HG02642 (cell line): ENCODE data around the gene XRRA1.
"Not testable (repeated sequence)": the region's sequence is repeated elsewhere in the genome, so short reads cannot be mapped to it uniquely, and the experiment has no call there.

Source experiments
- ATAC-seq: cut with Tn5 transposase; IDR thresholded peaks from one replicate; pipeline ENCODE4 v1.9.1; 2021; ENCODE audit warnings: mild to moderate bottlenecking; ENCODE audit not compliant: unreplicated experiment, poor library complexity

XRRA1 gene

DNA sequence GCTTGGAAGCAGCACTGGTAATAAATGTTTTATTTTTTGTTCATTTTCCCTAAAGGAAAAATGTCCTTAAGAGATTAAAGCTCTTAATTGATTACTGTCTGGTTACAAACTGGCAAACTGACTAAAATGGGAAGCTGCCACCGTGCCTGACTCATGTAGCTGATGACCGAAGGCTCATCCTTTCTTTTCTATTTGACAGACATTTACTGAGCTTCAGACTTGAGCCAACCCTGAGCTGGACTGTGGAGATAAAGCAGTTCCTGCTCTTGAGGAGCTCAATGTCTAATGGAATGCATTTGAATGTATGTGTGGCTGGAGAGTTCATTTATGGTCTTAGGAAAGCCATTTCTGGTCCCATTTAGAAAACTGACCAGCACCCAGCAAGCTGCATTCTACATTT is 108.9 kb downstream of the XRRA1 start:
- no peak for ATAC-seq

GRCh38 chr11:74839446-74839845 is 109.4 kb downstream of the XRRA1 start:
- no peak for ATAC-seq

- ATAC-seq: no peak
Measured at GRCh38 chr11:74838188-74838587, 110.7 kb downstream of the XRRA1 start.

GRCh38 chr11:74837191-74837590 is 111.7 kb downstream of the XRRA1 start:
- no peak for ATAC-seq

DNA sequence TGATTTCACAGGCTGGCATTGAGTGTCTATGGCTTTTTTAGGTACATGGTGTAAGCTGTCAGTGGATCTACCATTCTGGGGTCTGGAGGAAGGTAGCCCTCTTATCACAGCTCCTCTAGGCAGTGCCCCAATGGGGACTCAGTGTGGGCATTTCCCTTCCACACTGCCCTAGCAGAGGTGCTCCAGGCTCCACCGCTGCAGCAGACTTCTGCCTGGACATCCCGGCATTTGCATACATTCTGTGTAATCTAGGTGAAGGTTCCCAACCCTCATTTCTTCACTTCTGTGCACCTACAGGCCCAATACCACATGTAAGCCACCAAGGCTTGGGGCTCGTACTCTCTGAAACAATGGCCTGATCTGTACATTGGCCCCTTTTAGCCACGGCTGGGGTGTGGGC is 122.0 kb downstream of the XRRA1 start:
- ATAC-seq: no peak

GRCh38 chr11:74825596-74825995 is 123.3 kb downstream of the XRRA1 start:
- ATAC-seq: not testable (repeated sequence)

GRCh38 chr11:74824285-74824982 is 124.5 kb downstream of the XRRA1 start:
- no peak for ATAC-seq

DNA sequence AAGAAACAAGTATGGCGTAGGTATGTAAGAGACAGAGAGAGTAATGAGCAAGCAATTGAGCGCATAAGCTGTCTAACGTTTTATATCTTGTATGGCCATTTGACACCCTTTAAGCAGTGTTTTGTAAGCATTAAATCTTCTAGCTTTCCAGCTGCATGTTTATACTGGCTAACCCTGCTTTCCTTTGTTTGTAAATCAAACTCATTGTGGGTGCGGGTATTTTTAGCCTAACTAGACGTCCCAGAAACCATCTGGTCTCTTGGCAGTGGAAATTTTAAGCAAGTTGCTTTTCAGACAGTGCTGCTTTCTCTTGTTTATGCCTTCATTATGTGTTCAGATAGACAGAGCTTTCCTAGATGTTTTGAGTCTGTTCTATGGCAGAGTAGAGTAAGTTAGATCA is 126.7 kb downstream of the XRRA1 start:
- ATAC-seq: no peak

GRCh38 chr11:74820763-74821162 is 128.1 kb downstream of the XRRA1 start:
- ATAC-seq: no peak

DNA sequence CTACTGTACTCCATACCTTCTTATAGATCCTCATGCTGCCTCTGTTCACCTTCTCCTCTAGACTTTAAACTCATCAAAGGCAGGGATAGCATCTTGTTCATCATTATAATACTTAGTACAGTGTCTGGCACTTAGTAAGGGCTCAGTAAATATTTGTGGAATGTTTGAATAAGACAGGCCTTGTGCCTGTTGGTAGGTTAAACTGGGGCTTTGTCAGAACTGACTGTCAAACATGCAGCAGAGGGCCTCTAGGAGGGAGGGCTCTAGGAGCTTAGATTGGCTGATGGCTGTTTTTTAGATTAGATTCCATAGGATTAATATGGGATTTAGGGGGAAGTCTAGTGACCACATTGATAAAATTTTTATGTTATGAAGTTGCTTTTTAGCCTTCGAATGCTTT is 129.5 kb downstream of the XRRA1 start:
- no peak for ATAC-seq

DNA sequence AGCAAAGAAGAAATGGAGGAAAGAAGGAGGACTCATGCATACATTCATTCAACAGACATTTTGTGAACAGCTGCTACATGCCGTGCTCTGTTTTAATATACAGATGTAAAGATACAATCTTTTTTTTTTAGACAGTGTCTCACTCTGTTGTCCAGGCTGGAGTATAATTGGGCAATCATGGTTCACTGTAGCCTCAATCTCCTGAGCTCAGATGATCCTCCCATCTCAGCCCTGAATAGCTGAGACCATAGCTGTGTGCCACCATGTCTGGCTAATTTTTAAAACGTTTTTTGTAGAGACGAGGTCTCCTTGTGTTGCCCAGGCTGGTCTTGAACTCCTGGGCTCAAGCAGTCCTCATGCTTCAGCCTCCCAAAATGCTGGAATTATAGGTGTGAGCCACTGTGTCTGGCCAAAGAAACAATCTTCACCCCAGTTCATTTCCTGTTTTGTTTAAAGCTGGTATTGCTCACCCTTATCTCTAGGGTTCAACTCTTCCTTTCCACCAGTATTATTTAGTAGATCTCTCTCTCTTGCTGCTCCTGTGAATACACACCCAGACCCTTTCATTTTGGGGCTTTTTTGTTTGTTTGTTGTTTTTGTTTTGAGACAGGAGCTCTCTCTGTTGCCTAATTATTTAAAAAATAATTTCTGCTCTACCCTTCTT is 130.5 kb downstream of the XRRA1 start:
- no peak for ATAC-seq

- no peak for ATAC-seq
Measured at GRCh38 chr11:74816664-74817063, 132.2 kb downstream of the XRRA1 start.

DNA sequence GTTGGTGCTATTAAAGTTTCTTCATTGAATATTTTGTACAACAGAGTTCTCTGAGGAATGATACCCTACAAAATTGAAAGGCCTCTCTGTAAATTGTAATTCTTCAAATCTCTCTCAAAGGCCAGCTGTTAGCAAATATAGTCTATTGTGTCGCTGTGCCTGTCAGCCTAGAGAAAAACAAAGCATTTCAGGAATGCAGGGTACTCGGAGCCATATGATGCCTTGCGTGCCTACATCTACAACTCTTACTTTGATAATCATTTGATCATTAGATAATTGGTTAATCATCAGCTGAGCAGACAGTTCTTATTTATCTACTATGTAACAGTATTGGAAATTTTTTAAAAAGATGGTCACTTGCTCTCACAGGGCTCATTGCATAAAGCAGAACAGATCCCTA is 132.9 kb downstream of the XRRA1 start:
- ATAC-seq: no peak

DNA sequence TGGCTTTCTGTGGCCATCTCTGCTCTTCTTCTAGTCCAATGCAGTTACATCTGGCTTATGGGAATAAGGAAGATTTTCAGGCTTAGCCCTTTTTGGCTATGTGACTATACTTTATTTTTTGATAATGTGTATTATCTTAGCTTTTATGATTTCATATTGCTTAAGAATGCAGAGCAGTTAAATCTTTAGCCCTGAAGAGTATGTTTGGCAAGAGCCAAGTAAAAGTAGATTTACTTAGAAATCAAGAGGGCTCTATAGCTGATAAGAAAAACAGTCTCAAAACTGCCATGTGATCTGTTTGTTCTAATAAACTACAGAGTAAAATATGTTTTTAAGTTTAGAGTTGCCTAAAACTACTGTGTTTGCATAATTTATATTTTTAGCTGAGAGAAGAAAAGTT is 139.1 kb downstream of the XRRA1 start:
- no peak for ATAC-seq

DNA sequence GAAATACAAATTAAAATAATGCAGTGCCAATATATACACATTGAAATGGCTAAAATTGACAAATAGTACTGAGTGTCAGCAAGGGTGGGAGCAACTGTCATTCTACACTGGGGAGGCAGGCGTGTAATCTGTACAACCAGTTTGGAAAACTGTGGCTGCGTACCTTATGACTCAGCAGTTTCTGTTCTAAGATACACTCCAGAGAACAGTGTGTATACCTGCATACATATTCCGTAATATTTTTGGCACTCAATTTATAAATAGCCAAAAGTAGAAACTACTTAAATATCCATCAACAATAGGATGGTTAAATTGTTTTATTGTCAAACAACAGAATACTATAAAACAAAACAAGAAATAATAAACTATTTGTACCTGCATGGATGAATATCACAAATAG is 142.6 kb downstream of the XRRA1 start:
- no peak for ATAC-seq

- ATAC-seq: no peak
Measured at GRCh38 chr11:74791333-74792100, 157.4 kb downstream of the XRRA1 start.
